ENCODE results near the gene IMPDH2.

- TF ChIP-seq CTCF (IDR thresholded peaks at IDR 0.05) (no peak), EP300 (IDR thresholded peaks at IDR 0.05) (no peak), POLR2A (IDR thresholded peaks at IDR 0.05) (no peak), POLR2AphosphoS5 (IDR thresholded peaks at IDR 0.05) (no peak)
Observed at GRCh38 chr3:49025793-49026520, 3.2 kb downstream of the IMPDH2 start.
